ENCODE results near the gene WDFY3. TPM values are rescaled to one million over a fixed set of nuclear protein-coding genes. Genes with fewer than 3 reads are reported as not detected.

Gene WDFY3
- polyA plus RNA-seq, 1 of the 3 experiments (the other 2 are of a cell fraction), result 13.8 TPM

- H3F3A ChIP-seq (replicated peaks; ENCODE audit: insufficient read depth), result no peaks in the 10 kb centered on the region
- no peaks in the 10 kb centered on the region for H3K9me3 ChIP-seq
- ChIA-PET POLR2A (no interaction called here), CTCF (no interaction called here)
- H3K4me3 ChIP-seq (ENCODE audit: low read depth in 2 of 2, low read length in 1 of 2), result no peak overlapping the region
- no peak overlapping the region for H3K27ac ChIP-seq (ENCODE audit: low read depth in 2 of 2, low read length in 1 of 2)
- no peaks in the 10 kb centered on the region; the same call in 1 of the 2 replicates for H4K20me1 ChIP-seq (ENCODE audit: insufficient read depth)
- no peaks in the 10 kb centered on the region; a peak in 1 of 4 replicates for H3K4me1 ChIP-seq (ENCODE audit: control insufficient read depth in 1 of 2, insufficient read depth in 2 of 2, low read depth in 1 of 2, low read length in 1 of 2)
- no peaks in the 10 kb centered on the region for H3K9me2 ChIP-seq
- H3K9ac ChIP-seq, result no peak overlapping the region
- H3K4me2 ChIP-seq, result no peak overlapping the region
- no peak for DNase-seq
- TF ChIP-seq GATA2 (CRISPR knock-in tag; IDR thresholded peaks at IDR 0.05) (no peak), MAX (IDR thresholded peaks at IDR 0.05; ENCODE audit: low read depth) (no peak), TEAD4 (IDR thresholded peaks at IDR 0.05; ENCODE audit: borderline replicate concordance, insufficient read depth) (no peak), RFX5 (IDR thresholded peaks at IDR 0.05; ENCODE audit: low read length) (no peak), NFIC (IDR thresholded peaks at IDR 0.05; ENCODE audit: borderline replicate concordance) (no peak), REST (IDR thresholded peaks at IDR 0.05; ENCODE audit: low read depth, low read length) (no peak), FOXM1 (IDR thresholded peaks at IDR 0.05; ENCODE audit: low read depth) (no peak), FOSL2 (IDR thresholded peaks at IDR 0.05; ENCODE audit: borderline replicate concordance, low read depth) (no peak), ELF1 (IDR thresholded peaks at IDR 0.05) (no peak), CTCF (IDR thresholded peaks at IDR 0.05) (no peak)
- no peak overlapping the region for H2AFZ ChIP-seq (ENCODE audit: low read depth)
- H3K79me2 ChIP-seq (ENCODE audit: insufficient read depth), result peaks cover 58% of the 10 kb centered on the region
- H3K27me3 ChIP-seq (ENCODE audit: insufficient read depth), result no peaks in the 10 kb centered on the region
- WGBS (ENCODE audit: low lambda C conversion rate), result 100% methylated on average over 2 of the region's 2 CpGs
- peaks cover 22 to 29% of the 10 kb centered on the region in 2 experiments for H3K36me3 ChIP-seq (replicated peaks in 1 of 2; ENCODE audit: control insufficient read depth in 1 of 2, insufficient read depth in 2 of 2, low read length in 1 of 2)
Measured at GRCh38 chr4:84931274-84931673, 35.2 kb downstream of the WDFY3 start.

GRCh38 chr4:84928089-84928488 is 38.4 kb downstream of the WDFY3 start:
- Histone ChIP-seq H3K9me2 (no peaks in the 10 kb centered on the region), H4K20me1 (ENCODE audit: insufficient read depth) (no peaks in the 10 kb centered on the region; the same call in 1 of the 2 replicates), H3K9me3 (no peaks in the 10 kb centered on the region), H3K27ac (ENCODE audit: low read depth in 2 of 2, low read length in 1 of 2) (no peak overlapping the region), H3K4me1 (ENCODE audit: control insufficient read depth in 1 of 2, insufficient read depth in 2 of 2, low read depth in 1 of 2, low read length in 1 of 2) (no peaks in the 10 kb centered on the region; a peak in 2 of 4 replicates), H3K4me2 (no peak overlapping the region), H3K9ac (no peak overlapping the region), H3K79me2 (ENCODE audit: insufficient read depth) (peaks cover 48% of the 10 kb centered on the region), H2AFZ (ENCODE audit: low read depth) (no peak overlapping the region), H3K36me3 (replicated peaks in 1 of 2; ENCODE audit: control insufficient read depth in 1 of 2, insufficient read depth in 2 of 2, low read length in 1 of 2) (peaks cover 22 to 35% of the 10 kb centered on the region in 2 experiments), H3K27me3 (ENCODE audit: insufficient read depth) (no peaks in the 10 kb centered on the region), H3F3A (replicated peaks; ENCODE audit: insufficient read depth) (no peaks in the 10 kb centered on the region), H3K4me3 (ENCODE audit: low read depth in 2 of 2, low read length in 1 of 2) (no peak overlapping the region)
- POLR2A ChIA-PET, result no interaction called here
- 91% methylated on average over 5 of the region's 5 CpGs for WGBS (ENCODE audit: low lambda C conversion rate)
- DNase-seq, result no peak
- CTCF ChIA-PET, result interaction anchor here (0.6 kb wide), 1 partner anchor 178 kb away, joined by 3 read pairs; no protein-coding TSS in a partner anchor
- no peak for TF ChIP-seq NFIC (IDR thresholded peaks at IDR 0.05; ENCODE audit: borderline replicate concordance)
- TF ChIP-seq EP300 (IDR thresholded peaks at IDR 0.05; ENCODE audit: borderline replicate concordance in 1 of 2, low read depth in 1 of 2, low read length in 1 of 2), result no peak
- TF ChIP-seq PBX3 (IDR thresholded peaks at IDR 0.05), result no peak
- TF ChIP-seq MXI1 (IDR thresholded peaks at IDR 0.05; ENCODE audit: low read depth, low read length), result no peak
- no peak for TF ChIP-seq TAF1 (IDR thresholded peaks at IDR 0.05; ENCODE audit: borderline replicate concordance, low read depth, low read length)
- TF ChIP-seq REST (IDR thresholded peaks at IDR 0.05; ENCODE audit: low read depth, low read length), result no peak
- TF ChIP-seq CHD2 (IDR thresholded peaks at IDR 0.05; ENCODE audit: low read length, partially characterized antibody), result no peak
- no peak for TF ChIP-seq RCOR1 (IDR thresholded peaks at IDR 0.05; ENCODE audit: low read length)

Measured in SK-N-SH (cell line).